CD4-positive, alpha-beta T cell (primary cell): ENCODE data around the gene CHADL. TPM values are rescaled to one million over a fixed set of nuclear protein-coding genes. Genes with fewer than 3 reads are reported as not detected.
"Not testable (repeated sequence)": the region's sequence is repeated elsewhere in the genome, so short reads cannot be mapped to it uniquely, and the experiment has no call there.

Source experiments
- ATAC-seq: fragments of 200-7000 bp; cut with Tn5 transposase; one replicate; pipeline ENCODE4 v1.10.0; 2022; ENCODE audit warnings: mild to moderate bottlenecking; ENCODE audit not compliant: poor library complexity
- CTCF ChIA-PET: fragments of 350-600 bp; sonication (Branson Sonifier 250); formaldehyde crosslinking; loops from one replicate; lab custom pipeline; 2021; ENCODE audit warnings: antibody characterized with exemption, inconsistent platforms; lab: Charles Lee
- POLR2A ChIA-PET: fragments of 350-600 bp; sonication (Branson Sonifier 250); formaldehyde crosslinking; loops from one replicate; lab custom pipeline; 2021; ENCODE audit warnings: antibody characterized with exemption, inconsistent platforms; lab: Charles Lee
- DNase-seq, 14 experiments: peaks; one replicate each; pipeline ENCODE4 v3.0.0-alpha.2; 2013 to 2020; ENCODE audit warnings: mixed read lengths in 2 of 14
- H3K27ac ChIP-seq, 2 donors: one replicate each; pipeline versions ENCODE4 v1.5.1 to v1.7.0; 2013; ENCODE audit warnings: low read length in 2 of 2, low read depth in 1 of 2, mild to moderate bottlenecking in 1 of 2
- H3K27me3 ChIP-seq, 2 experiments: 1 replicate in 1 of 2; 2 replicates in 1 of 2; pipeline versions ENCODE4 v1.6.1 to v1.7.0; 2013; ENCODE audit warnings: low read length in 2 of 2, control low read depth in 1 of 2, mild to moderate bottlenecking in 1 of 2, moderate library complexity in 1 of 2; ENCODE audit not compliant: insufficient read depth in 2 of 2, control insufficient read depth in 1 of 2
- H3K36me3 ChIP-seq: one replicate; pipeline ENCODE4 v1.6.1; 2013; ENCODE audit warnings: low read length, control low read depth; ENCODE audit not compliant: insufficient read depth
- H3K4me1 ChIP-seq: one replicate; pipeline ENCODE4 v1.6.1; 2013; ENCODE audit warnings: low read length, control low read depth; ENCODE audit not compliant: insufficient read depth
- H3K4me3 ChIP-seq: one replicate; pipeline ENCODE4 v1.5.1; 2013; ENCODE audit warnings: mild to moderate bottlenecking, low read length, moderate library complexity
- H3K9me3 ChIP-seq, 2 experiments: 1 replicate in 1 of 2; 2 replicates in 1 of 2; pipeline versions ENCODE4 v1.6.1 to v1.7.0; 2013; ENCODE audit warnings: low read length in 2 of 2, mild to moderate bottlenecking in 2 of 2, control low read depth in 1 of 2, moderate library complexity in 1 of 2; ENCODE audit not compliant: control insufficient read depth in 1 of 2, insufficient read depth in 1 of 2
- H3K27ac Mint-ChIP-seq: one replicate; pipeline ENCODE4 v1.8.0; 2020; ENCODE audit warnings: mixed read lengths
- H3K27me3 Mint-ChIP-seq: one replicate; pipeline ENCODE4 v1.8.0; 2021; ENCODE audit warnings: mixed read lengths
- H3K36me3 Mint-ChIP-seq: one replicate; pipeline ENCODE4 v1.8.0; 2021; ENCODE audit warnings: low read depth, mixed read lengths
- H3K4me1 Mint-ChIP-seq: one replicate; pipeline ENCODE4 v1.8.0; 2021; ENCODE audit warnings: low read depth, mixed read lengths
- H3K4me3 Mint-ChIP-seq: one replicate; pipeline ENCODE4 v1.8.0; 2020; ENCODE audit warnings: mild to moderate bottlenecking, mixed read lengths
- H3K9me3 Mint-ChIP-seq: one replicate; pipeline ENCODE4 v1.8.0; 2020; ENCODE audit warnings: mixed read lengths
- CTCF ChIP-seq: fragments of 200-600 bp; IDR thresholded peaks from one replicate; pipeline ENCODE4 v1.8.0; 2022; ENCODE audit warnings: antibody characterized with exemption, mild to moderate bottlenecking
- intact Hi-C, 2 experiments: fragments of 100-400 bp; cut with DNase I in 1 of 2; cut with micrococcal nuclease in 1 of 2; formaldehyde crosslinking; loops; one replicate each; pipeline versions ENCODE4 v1.15.1 to v1.9.0; 2023 to 2025; cut with DNase I, micrococcal nuclease
- total RNA-seq, 174 experiments: library from RNA in 2 of 174; stranded (reverse) in 2 of 174; gene quantifications; one replicate each; pipeline ENCODE4 v1.2.3 and lab custom pipeline; 2021 to 2026

CHADL gene
- total RNA-seq, 2 experiments from 2014 or later, result 1.7 to 1.8 TPM

GRCh38 chr22:41262250-41262765 lies 21.6 kb upstream of the CHADL start:
- no peak overlapping the region for H3K4me3 Mint-ChIP-seq
- peaks cover 87% of the 10 kb centered on the region for H3K36me3 Mint-ChIP-seq
- no peak overlapping the region for H3K4me3 ChIP-seq
- no peaks in the 10 kb centered on the region for H3K4me1 ChIP-seq
- no peaks in the 10 kb centered on the region for H3K27me3 Mint-ChIP-seq
- H3K27ac Mint-ChIP-seq, result peak overlapping the region; percentile 49
- H3K9me3 Mint-ChIP-seq, result no peaks in the 10 kb centered on the region
- H3K36me3 ChIP-seq, result peaks cover 91% of the 10 kb centered on the region
- no peak overlapping the region for H3K27ac ChIP-seq
- intact Hi-C loops, result no loop called here
- ATAC-seq, result no peak
- no peak for TF ChIP-seq CTCF
- ChIA-PET POLR2A (interaction anchor here (1.2 kb wide), 1 partner anchor 24 kb away, joined by 6 read pairs; the partner anchor contains the start of gene RANGAP1), CTCF (no interaction called here)
- no peaks in the 10 kb centered on the region for H3K9me3 ChIP-seq
- no peaks in the 10 kb centered on the region for H3K4me1 Mint-ChIP-seq
- DNase-seq, result no peak
- no peaks in the 10 kb centered on the region for H3K27me3 ChIP-seq

GRCh38 chr22:41261541-41262249 lies 21.0 kb upstream of the CHADL start:
- CTCF ChIA-PET, result no interaction called here
- Histone ChIP-seq H3K9me3 (no peaks in the 10 kb centered on the region), H3K27ac (no peak overlapping the region), H3K27me3 (no peaks in the 10 kb centered on the region), H3K4me1 (no peaks in the 10 kb centered on the region), H3K36me3 (peaks cover 92% of the 10 kb centered on the region), H3K4me3 (no peak overlapping the region)
- intact Hi-C loops, result no loop called here
- no peak for ATAC-seq
- Mint-ChIP-seq H3K27ac (peak overlapping the region; percentile 49), H3K27me3 (no peaks in the 10 kb centered on the region), H3K4me3 (no peak overlapping the region), H3K36me3 (peaks cover 90% of the 10 kb centered on the region), H3K9me3 (no peaks in the 10 kb centered on the region), H3K4me1 (no peaks in the 10 kb centered on the region)
- no peak for TF ChIP-seq CTCF
- DNase-seq, result no peak
- POLR2A ChIA-PET, result interaction anchor here (1.2 kb wide), 1 partner anchor 24 kb away, joined by 6 read pairs; the partner anchor contains the start of gene RANGAP1

GRCh38 chr22:41260871-41261270 lies 20.1 kb upstream of the CHADL start:
- POLR2A ChIA-PET, result no interaction called here
- Histone ChIP-seq H3K4me1 (no peaks in the 10 kb centered on the region), H3K4me3 (no peak overlapping the region), H3K27ac (no peak overlapping the region), H3K9me3 (no peaks in the 10 kb centered on the region), H3K27me3 (no peaks in the 10 kb centered on the region), H3K36me3 (peaks cover 94% of the 10 kb centered on the region)
- H3K27me3 Mint-ChIP-seq, result no peaks in the 10 kb centered on the region
- H3K9me3 Mint-ChIP-seq, result no peaks in the 10 kb centered on the region
- H3K36me3 Mint-ChIP-seq, result peaks cover 90% of the 10 kb centered on the region
- no peak overlapping the region for H3K4me3 Mint-ChIP-seq
- DNase-seq (no peak), ATAC-seq (no peak)
- TF ChIP-seq CTCF, result no peak
- CTCF ChIA-PET, result no interaction called here
- no peaks in the 10 kb centered on the region for H3K4me1 Mint-ChIP-seq
- intact Hi-C loops, result no loop called here
- H3K27ac Mint-ChIP-seq, result no peak overlapping the region

GRCh38 chr22:41259756-41260155 lies 19.0 kb upstream of the CHADL start:
- H3K36me3 Mint-ChIP-seq, result peaks cover 94% of the 10 kb centered on the region
- H3K4me1 ChIP-seq, H3K27ac Mint-ChIP-seq, H3K9me3 ChIP-seq, ATAC-seq, H3K9me3 Mint-ChIP-seq, H3K27me3 Mint-ChIP-seq, H3K27me3 ChIP-seq, H3K4me3 Mint-ChIP-seq, H3K4me1 Mint-ChIP-seq, H3K27ac ChIP-seq, intact Hi-C loops, DNase-seq, H3K4me3 ChIP-seq: not testable (repeated sequence)
- CTCF ChIA-PET, result interaction anchor here (0.7 to 1.3 kb wide), 2 partner anchors 42 to 63 kb away, joined by 3 to 5 read pairs; partner anchors contain the start of gene ZC3H7B
- H3K36me3 ChIP-seq, result peaks cover 93% of the 10 kb centered on the region
- POLR2A ChIA-PET, result interaction anchor here (0.7 to 1.3 kb wide), 2 partner anchors 27 to 42 kb away, joined by 3 to 4 read pairs; partner anchors contain the start of genes RANGAP1 and ZC3H7B
